Inflammatory macrophage (primary cell): Measurements from ENCODE around the gene ZFX.
"Not testable (repeated sequence)": the region's sequence is repeated elsewhere in the genome, so short reads cannot be mapped to it uniquely, and the experiment has no call there.

Experiments used
- DNase-seq, 2 donors: peaks; one replicate each; pipeline ENCODE4 v3.0.0-alpha.2; 2020 to 2022

ZFX gene

GRCh38 chrX:24153178-24153795 is 3.8 kb downstream of the ZFX start:
- no peak for DNase-seq

GRCh38 chrX:24153796-24154189 is 4.3 kb downstream of the ZFX start:
- no peak for DNase-seq

GRCh38 chrX:24154490-24155034 is 5.0 kb downstream of the ZFX start:
- DNase-seq: no peak

GRCh38 chrX:24155747-24156146 is 6.2 kb downstream of the ZFX start:
- not testable (repeated sequence) for DNase-seq

- no peak for DNase-seq
Measured at GRCh38 chrX:24156177-24156576, 6.6 kb downstream of the ZFX start.

- DNase-seq: no peak
Measured at GRCh38 chrX:24158881-24159280, 9.4 kb downstream of the ZFX start.

- no peak for DNase-seq
Measured at GRCh38 chrX:24166078-24166477, 16.5 kb downstream of the ZFX start.

GRCh38 chrX:24167719-24168472 is 18.4 kb downstream of the ZFX start:
- DNase-seq: no peak

- no peak for DNase-seq
Measured at GRCh38 chrX:24168807-24169206, 19.3 kb downstream of the ZFX start.

- DNase-seq: peak; percentile 20 to 21
Measured at GRCh38 chrX:24169211-24169610, 19.7 kb downstream of the ZFX start.

GRCh38 chrX:24173115-24173847 is 23.8 kb downstream of the ZFX start:
- no peak for DNase-seq

GRCh38 chrX:24175276-24175675 is 25.7 kb downstream of the ZFX start:
- DNase-seq: no peak

GRCh38 chrX:24178441-24178840 is 28.9 kb downstream of the ZFX start:
- DNase-seq: no peak

GRCh38 chrX:24184018-24184417 is 34.5 kb downstream of the ZFX start:
- no peak for DNase-seq

GRCh38 chrX:24186483-24186882 is 37.0 kb downstream of the ZFX start:
- no peak for DNase-seq

GRCh38 chrX:24186986-24187385 is 37.5 kb downstream of the ZFX start:
- DNase-seq: no peak

GRCh38 chrX:24189490-24189889 is 40.0 kb downstream of the ZFX start:
- no peak for DNase-seq

- DNase-seq: no peak
Measured at GRCh38 chrX:24190500-24191156, 41.1 kb downstream of the ZFX start.

- DNase-seq: no peak
Measured at GRCh38 chrX:24196509-24196908, 47.0 kb downstream of the ZFX start.

GRCh38 chrX:24198101-24198500 is 48.6 kb downstream of the ZFX start:
- no peak for DNase-seq

- DNase-seq: no peak
Measured at GRCh38 chrX:24200133-24200532, 50.6 kb downstream of the ZFX start.

- no peak for DNase-seq
Measured at GRCh38 chrX:24201216-24201615, 51.7 kb downstream of the ZFX start.

GRCh38 chrX:24202465-24203031 is 53.0 kb downstream of the ZFX start:
- DNase-seq: no peak
